H9 (cell line): ENCODE measurements around the gene KRTAP26-1. TPM values are rescaled to one million over a fixed set of nuclear protein-coding genes. Genes with fewer than 3 reads are reported as not detected.
A peak's percentile ranks its signal among the peaks of the same experiment; 100 is the strongest.

ENCODE experiments used
- DNase-seq: peaks from one replicate; pipeline ENCODE4 v3.0.0-alpha.2; 2017
- H2AFZ ChIP-seq: one replicate; pipeline ENCODE4 v1.6.1; 2013; ENCODE audit warnings: mild to moderate bottlenecking, low read length, control low read depth, moderate library complexity
- H2AK5ac ChIP-seq: 2 replicates; pipeline ENCODE4 v1.6.1; 2013; ENCODE audit warnings: low read length, control low read depth, mixed read lengths; ENCODE audit not compliant: insufficient read length
- H2BK120ac ChIP-seq: one replicate; pipeline ENCODE4 v1.6.1; 2013; ENCODE audit warnings: low read depth, mild to moderate bottlenecking, low read length, control low read depth, inconsistent platforms; ENCODE audit not compliant: poor library complexity, severe bottlenecking
- H2BK12ac ChIP-seq: 2 replicates; pipeline ENCODE4 v1.6.1; 2013; ENCODE audit warnings: low read length, control low read depth, mixed read lengths, low read depth; ENCODE audit not compliant: insufficient read length
- H2BK15ac ChIP-seq: 2 replicates; pipeline ENCODE4 v1.6.1; 2013; ENCODE audit warnings: low read depth, low read length, control low read depth
- H2BK20ac ChIP-seq: one replicate; pipeline ENCODE4 v1.6.1; 2013; ENCODE audit warnings: low read depth, mild to moderate bottlenecking, low read length, control low read depth, inconsistent platforms; ENCODE audit not compliant: poor library complexity, severe bottlenecking
- H2BK5ac ChIP-seq: 2 replicates; pipeline ENCODE4 v1.6.1; 2013; ENCODE audit warnings: low read length, control low read depth, mixed read lengths; ENCODE audit not compliant: insufficient read length
- H3K14ac ChIP-seq: 2 replicates; pipeline ENCODE4 v1.6.1; 2013; ENCODE audit warnings: low read length, control low read depth; ENCODE audit not compliant: insufficient read depth
- H3K18ac ChIP-seq: 2 replicates; pipeline ENCODE4 v1.6.1; 2013; ENCODE audit warnings: low read depth, mild to moderate bottlenecking, mixed read lengths, low read length, control low read depth; ENCODE audit not compliant: insufficient read length
- H3K23ac ChIP-seq: 2 replicates; pipeline ENCODE4 v1.6.1; 2013; ENCODE audit warnings: low read length, control low read depth, mixed read lengths, low read depth; ENCODE audit not compliant: insufficient read length
- H3K23me2 ChIP-seq: 2 replicates; pipeline ENCODE4 v1.6.1; 2013; ENCODE audit warnings: low read depth, mild to moderate bottlenecking, mixed read lengths, low read length, control low read depth; ENCODE audit not compliant: insufficient read length, poor library complexity, severe bottlenecking
- H3K27ac ChIP-seq: 2 replicates; pipeline ENCODE4 v1.5.1; 2013; ENCODE audit warnings: low read length, control low read depth, mixed read lengths, low read depth; ENCODE audit not compliant: insufficient read length
- H3K27me3 ChIP-seq: 2 replicates; pipeline ENCODE4 v1.6.1; 2013; ENCODE audit warnings: low read length, control low read depth, inconsistent platforms; ENCODE audit not compliant: insufficient read depth
- H3K4ac ChIP-seq: 2 replicates; pipeline ENCODE4 v1.6.1; 2013; ENCODE audit warnings: low read depth, mild to moderate bottlenecking, control low read depth, inconsistent platforms, low read length, moderate library complexity
- H3K4me1 ChIP-seq: 2 replicates; pipeline ENCODE4 v1.6.1; 2013; ENCODE audit warnings: low read length, control low read depth, inconsistent platforms; ENCODE audit not compliant: insufficient read depth
- H3K4me2 ChIP-seq: 2 replicates; pipeline ENCODE4 v1.6.1; 2013; ENCODE audit warnings: low read length, control low read depth, mixed read lengths; ENCODE audit not compliant: insufficient read length, insufficient read depth
- H3K56ac ChIP-seq: 2 replicates; pipeline ENCODE4 v1.6.1; 2013; ENCODE audit warnings: low read depth, mild to moderate bottlenecking, mixed read lengths, low read length, control low read depth; ENCODE audit not compliant: insufficient read length
- H3K79me1 ChIP-seq: 2 replicates; pipeline ENCODE4 v1.6.1; 2013; ENCODE audit warnings: low read depth, mild to moderate bottlenecking, moderate library complexity, low read length, control low read depth, inconsistent platforms; ENCODE audit not compliant: insufficient read depth, poor library complexity, severe bottlenecking
- H3K79me2 ChIP-seq: 2 replicates; pipeline ENCODE4 v1.6.1; 2013; ENCODE audit warnings: low read length, control low read depth, inconsistent platforms; ENCODE audit not compliant: insufficient read depth
- H3K9ac ChIP-seq: 2 replicates; pipeline ENCODE4 v1.6.1; 2013; ENCODE audit warnings: low read length, control low read depth, mixed read lengths; ENCODE audit not compliant: insufficient read length; ENCODE audit errors: extremely low read depth
- H3K9me3 ChIP-seq: one replicate; pipeline ENCODE4 v1.6.1; 2013; ENCODE audit warnings: low read depth, low read length, inconsistent platforms; ENCODE audit not compliant: control insufficient read depth
- H3T11ph ChIP-seq: one replicate; pipeline ENCODE4 v1.6.1; 2013; ENCODE audit warnings: mild to moderate bottlenecking, low read length, control low read depth, inconsistent platforms
- H4K20me1 ChIP-seq: one replicate; pipeline ENCODE4 v1.6.1; 2013; ENCODE audit not compliant: control insufficient read depth, insufficient read length, insufficient read depth
- H4K5ac ChIP-seq: 2 replicates; pipeline ENCODE4 v1.6.1; 2013; ENCODE audit warnings: low read depth, mild to moderate bottlenecking, mixed read lengths, low read length, control low read depth; ENCODE audit not compliant: insufficient read length
- H4K8ac ChIP-seq: replicated peaks from 2 replicates; pipeline ENCODE4 v1.6.1; 2013; ENCODE audit warnings: low read length, control low read depth, mixed read lengths, low read depth; ENCODE audit not compliant: insufficient read length
- H4K91ac ChIP-seq: 2 replicates; pipeline ENCODE4 v1.6.1; 2013; ENCODE audit warnings: low read depth, mild to moderate bottlenecking, moderate library complexity, mixed read lengths, low read length, control low read depth; ENCODE audit not compliant: insufficient read length
- H3K27ac Mint-ChIP-seq, 3 experiments: 2 replicates in 2 of 3; 3 replicates in 1 of 3; pipeline ENCODE4 v1.8.0; 2020 to 2021; ENCODE audit warnings: mixed read lengths in 3 of 3, mild to moderate bottlenecking in 1 of 3, moderate library complexity in 1 of 3
- H3K27me3 Mint-ChIP-seq: 2 replicates; pipeline ENCODE4 v1.8.0; 2021; ENCODE audit warnings: low read depth, mild to moderate bottlenecking, moderate library complexity, mixed read lengths
- H3K36me3 Mint-ChIP-seq, 3 experiments: 2 replicates in 2 of 3; 3 replicates in 1 of 3; pipeline ENCODE4 v1.8.0; 2020 to 2021; ENCODE audit warnings: low read depth in 3 of 3, mixed read lengths in 3 of 3; ENCODE audit not compliant: insufficient read depth in 1 of 3
- H3K4me1 Mint-ChIP-seq, 2 experiments: 2 replicates each; pipeline ENCODE4 v1.8.0; 2020; ENCODE audit warnings: mixed read lengths in 2 of 2
- H3K4me3 Mint-ChIP-seq, 2 experiments: 2 replicates in 1 of 2; 3 replicates in 1 of 2; pipeline ENCODE4 v1.8.0; 2020 to 2021; ENCODE audit warnings: mild to moderate bottlenecking in 2 of 2, mixed read lengths in 2 of 2, moderate library complexity in 1 of 2
- H3K9me3 Mint-ChIP-seq, 2 experiments: 2 replicates in 1 of 2; 3 replicates in 1 of 2; pipeline ENCODE4 v1.8.0; 2020; ENCODE audit warnings: mild to moderate bottlenecking in 2 of 2, mixed read lengths in 2 of 2, moderate library complexity in 1 of 2
- WGBS: extraction: QIAGEN DNeasy Blood & Tissue Kit; methylation state at CpG from one replicate; pipeline ENCODE4 v1.1.7; 2013; ENCODE audit warnings: missing lambda C conversion rate, low lambda C conversion rate, mixed read lengths; ENCODE audit not compliant: insufficient read length; ENCODE audit errors: extremely low coverage; 5-methylcytosine and 5-hydroxymethylcytosine counted together
- total RNA-seq: library from RNA; stranded (reverse); gene quantifications from 2 replicates; pipeline ENCODE4 v1.2.1, GENCODE V29; 2021
- TF ChIP-seq, protein P1 (sequence below): fragments of 200-600 bp; sonication (generic); conservative IDR thresholded peaks from 3 replicates; pipeline ENCODE4 v1.8.0; 2021; ENCODE audit warnings: antibody characterized with exemption, mild to moderate bottlenecking

KRTAP26-1 gene
- total RNA-seq, 1 experiment from 2014 or later, result not detected

DNA sequence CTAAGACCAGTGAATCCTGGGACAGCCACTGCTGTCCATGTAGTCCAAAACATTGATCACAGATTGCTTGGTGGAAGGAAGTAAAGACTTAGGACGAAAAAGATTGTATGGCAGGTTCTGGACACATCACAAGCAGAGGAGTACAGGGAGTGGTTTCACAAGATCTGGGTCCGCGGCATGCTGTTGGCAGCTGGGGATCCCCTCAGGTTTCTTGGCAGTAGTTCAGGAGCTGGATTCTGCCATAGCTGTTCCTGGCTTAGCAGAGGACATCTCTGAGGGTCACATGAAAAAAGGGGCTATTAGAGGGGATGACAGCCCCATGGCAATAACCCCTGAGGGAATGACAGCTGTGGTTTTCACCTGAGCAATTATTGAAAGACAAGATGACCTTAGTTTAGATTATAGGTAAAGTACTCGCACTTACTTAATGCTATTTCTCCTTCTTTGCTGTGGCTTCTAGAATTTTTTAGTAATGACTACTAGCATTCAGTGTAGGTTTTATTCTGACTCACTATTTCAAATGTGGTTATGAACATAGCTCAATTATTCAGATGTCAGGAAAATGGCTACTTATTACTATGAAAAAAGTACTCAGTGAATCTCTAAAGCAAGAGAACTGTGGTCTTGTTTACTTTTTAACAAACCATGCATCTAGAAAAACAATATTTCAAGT lies 9.2 kb upstream of the KRTAP26-1 start:
- Histone ChIP-seq H2BK12ac (no peak overlapping the region), H3K23me2 (no peaks in the 10 kb centered on the region), H2BK15ac (no peak overlapping the region; the same call in 1 of the 2 replicates), H2BK20ac (no peak overlapping the region), H3K23ac (no peak overlapping the region), H3K79me2 (no peaks in the 10 kb centered on the region), H4K20me1 (no peaks in the 10 kb centered on the region), H2BK120ac (no peak overlapping the region), H3K4me1 (no peaks in the 10 kb centered on the region), H2BK5ac (no peak overlapping the region), H4K8ac (no peak overlapping the region), H3K18ac (no peak overlapping the region), H2AFZ (no peak overlapping the region), H3K4ac (no peak overlapping the region), H3K27ac (no peak overlapping the region), H3K79me1 (no peaks in the 10 kb centered on the region), H3K27me3 (no peaks in the 10 kb centered on the region), H3K9me3 (no peaks in the 10 kb centered on the region), H3K56ac (no peak overlapping the region), H3T11ph (no peak overlapping the region), H4K5ac (no peak overlapping the region), H2AK5ac (no peak overlapping the region), H3K14ac (no peak overlapping the region), H4K91ac (no peak overlapping the region), H3K9ac (no peak overlapping the region), H3K4me2 (no peak overlapping the region)
- no peak for DNase-seq
- TF ChIP-seq, protein P1, sequence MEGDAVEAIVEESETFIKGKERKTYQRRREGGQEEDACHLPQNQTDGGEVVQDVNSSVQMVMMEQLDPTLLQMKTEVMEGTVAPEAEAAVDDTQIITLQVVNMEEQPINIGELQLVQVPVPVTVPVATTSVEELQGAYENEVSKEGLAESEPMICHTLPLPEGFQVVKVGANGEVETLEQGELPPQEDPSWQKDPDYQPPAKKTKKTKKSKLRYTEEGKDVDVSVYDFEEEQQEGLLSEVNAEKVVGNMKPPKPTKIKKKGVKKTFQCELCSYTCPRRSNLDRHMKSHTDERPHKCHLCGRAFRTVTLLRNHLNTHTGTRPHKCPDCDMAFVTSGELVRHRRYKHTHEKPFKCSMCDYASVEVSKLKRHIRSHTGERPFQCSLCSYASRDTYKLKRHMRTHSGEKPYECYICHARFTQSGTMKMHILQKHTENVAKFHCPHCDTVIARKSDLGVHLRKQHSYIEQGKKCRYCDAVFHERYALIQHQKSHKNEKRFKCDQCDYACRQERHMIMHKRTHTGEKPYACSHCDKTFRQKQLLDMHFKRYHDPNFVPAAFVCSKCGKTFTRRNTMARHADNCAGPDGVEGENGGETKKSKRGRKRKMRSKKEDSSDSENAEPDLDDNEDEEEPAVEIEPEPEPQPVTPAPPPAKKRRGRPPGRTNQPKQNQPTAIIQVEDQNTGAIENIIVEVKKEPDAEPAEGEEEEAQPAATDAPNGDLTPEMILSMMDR, result no peak
- Mint-ChIP-seq H3K4me1 (peaks cover 5 to 8% of the 10 kb centered on the region in 2 experiments; a peak in 3 of 4 replicates), H3K36me3 (peaks cover 0 to 10% (median 5%) of the 10 kb centered on the region in 3 experiments; a peak in 4 of 7 replicates), H3K27ac (peak overlapping the region in 1 of 3 experiments; percentile 60; a peak in 1 of 7 replicates), H3K4me3 (no peak overlapping the region), H3K9me3 (peaks cover 12 to 15% of the 10 kb centered on the region in 2 experiments; a peak in 4 of 5 replicates), H3K27me3 (no peaks in the 10 kb centered on the region)
- WGBS, result no CpG with 5 or more reads among the region's 4 CpGs
